DOHH2 (cell line): Measurements from ENCODE around the gene SLC6A6.

Experiments
- H3F3A ChIP-seq: fragments of 200-600 bp; sonication (generic), shearing (Covaris generic); 2 replicates; pipeline ENCODE4 v1.6.0; 2016; ENCODE audit warnings: antibody characterized with exemption, mild to moderate bottlenecking; ENCODE audit not compliant: control insufficient read depth, insufficient read depth
- H3K27ac ChIP-seq: fragments of 200-600 bp; sonication (generic); 2 replicates; pipeline ENCODE4 v1.5.1; 2014; ENCODE audit warnings: low read depth, mild to moderate bottlenecking, low read length, moderate library complexity
- H3K27me3 ChIP-seq: fragments of 200-600 bp; sonication (generic); 2 replicates; pipeline ENCODE4 v1.6.1; 2014; ENCODE audit warnings: mild to moderate bottlenecking, low read length, mixed read lengths; ENCODE audit not compliant: control insufficient read depth
- H3K36me3 ChIP-seq: fragments of 200-600 bp; sonication (generic); 2 replicates; pipeline ENCODE4 v1.6.1; 2014; ENCODE audit warnings: mild to moderate bottlenecking, low read length, moderate library complexity, mixed read lengths; ENCODE audit not compliant: control insufficient read depth
- H3K4me1 ChIP-seq: fragments of 200-600 bp; sonication (generic); 2 replicates; pipeline ENCODE4 v1.6.1; 2014; ENCODE audit warnings: mild to moderate bottlenecking, low read length, mixed read lengths; ENCODE audit not compliant: control insufficient read depth
- H3K4me2 ChIP-seq: fragments of 200-600 bp; sonication (generic); 2 replicates; pipeline ENCODE4 v1.6.0; 2014; ENCODE audit warnings: mild to moderate bottlenecking, low read length, moderate library complexity
- H3K4me3 ChIP-seq: fragments of 200-600 bp; sonication (generic); 2 replicates; pipeline ENCODE4 v1.5.1; 2014; ENCODE audit warnings: mild to moderate bottlenecking, low read length, mixed read lengths
- H3K79me2 ChIP-seq: fragments of 200-600 bp; sonication (generic); 2 replicates; pipeline ENCODE4 v1.6.1; 2014; ENCODE audit warnings: mild to moderate bottlenecking, low read length, mixed read lengths; ENCODE audit not compliant: control insufficient read depth
- H3K9me2 ChIP-seq: fragments of 200-600 bp; sonication (generic); replicated peaks from 2 replicates; pipeline ENCODE4 v1.6.1; 2014; ENCODE audit warnings: mild to moderate bottlenecking, low read length, mixed read lengths; ENCODE audit not compliant: control insufficient read depth
- H3K9me3 ChIP-seq: fragments of 200-600 bp; sonication (generic); 2 replicates; pipeline ENCODE4 v1.6.1; 2014; ENCODE audit warnings: antibody characterized with exemption, low read length, mixed read lengths; ENCODE audit not compliant: control insufficient read depth, insufficient read depth
- H4K20me1 ChIP-seq: fragments of 200-600 bp; sonication (generic); 2 replicates; pipeline ENCODE4 v1.6.0; 2014; ENCODE audit warnings: low read depth, mild to moderate bottlenecking, antibody characterized with exemption, low read length, moderate library complexity; ENCODE audit not compliant: control insufficient read depth, insufficient read depth
- CTCF ChIP-seq: fragments of 200-600 bp; sonication (generic); IDR thresholded peaks from one replicate; pipeline ENCODE4 v1.5.1; 2014; ENCODE audit warnings: antibody characterized with exemption, mild to moderate bottlenecking, low read depth, low read length; ENCODE audit not compliant: poor library complexity, severe bottlenecking
- EZH2phosphoT487 ChIP-seq: fragments of 200-600 bp; sonication (generic); IDR thresholded peaks from 2 replicates; pipeline ENCODE4 v1.6.1; 2017; ENCODE audit warnings: borderline replicate concordance, mild to moderate bottlenecking, antibody characterized with exemption, low read length, moderate library complexity, mixed read lengths

Gene SLC6A6

DNA sequence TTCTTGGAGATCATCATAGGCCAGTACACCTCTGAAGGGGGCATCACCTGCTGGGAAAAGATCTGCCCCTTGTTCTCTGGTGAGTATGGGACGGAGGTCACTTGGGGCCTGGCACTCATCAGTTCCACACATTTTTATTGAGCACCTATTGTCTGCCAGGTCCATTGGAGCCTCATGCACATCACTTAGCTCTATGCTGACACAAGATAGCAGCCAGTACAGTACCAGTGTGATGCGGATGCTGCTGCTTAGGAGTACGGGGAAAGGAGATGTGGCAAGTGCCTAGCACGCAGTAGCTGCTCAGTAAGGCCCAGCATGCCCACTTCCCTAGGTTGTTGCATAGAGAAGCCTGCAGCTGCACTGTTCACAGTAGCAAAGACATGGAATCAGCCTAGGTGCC is 43.4 kb downstream of the SLC6A6 start:
- Histone ChIP-seq H3K9me3 (no peaks in the 10 kb centered on the region), H3K27me3 (no peaks in the 10 kb centered on the region), H3F3A (no peaks in the 10 kb centered on the region), H4K20me1 (no peaks in the 10 kb centered on the region), H3K4me3 (no peak overlapping the region), H3K4me2 (no peak overlapping the region), H3K79me2 (peaks cover 28% of the 10 kb centered on the region), H3K27ac (no peak overlapping the region), H3K4me1 (no peaks in the 10 kb centered on the region), H3K9me2 (no peaks in the 10 kb centered on the region), H3K36me3 (peaks cover 64% of the 10 kb centered on the region)
- TF ChIP-seq CTCF (no peak), EZH2phosphoT487 (no peak)

- H3K27me3 ChIP-seq: no peaks in the 10 kb centered on the region
Observed at GRCh38 chr3:14446988-14447570, 44.7 kb downstream of the SLC6A6 start.

GRCh38 chr3:14448063-14448462 is 45.7 kb downstream of the SLC6A6 start:
- no peaks in the 10 kb centered on the region for H3K27me3 ChIP-seq
- H3K36me3 ChIP-seq: peaks cover 87% of the 10 kb centered on the region
- no peaks in the 10 kb centered on the region for H3F3A ChIP-seq

More at GRCh38 chr3:14446988-14447570, 44.7 kb downstream of the SLC6A6 start:
- H3F3A ChIP-seq: no peaks in the 10 kb centered on the region
- H3K4me1 ChIP-seq: no peaks in the 10 kb centered on the region
- no peaks in the 10 kb centered on the region for H3K9me2 ChIP-seq
- H3K9me3 ChIP-seq: no peaks in the 10 kb centered on the region
- no peak overlapping the region for H3K4me3 ChIP-seq
- H3K36me3 ChIP-seq: peaks cover 77% of the 10 kb centered on the region
- H3K79me2 ChIP-seq: peaks cover 15% of the 10 kb centered on the region
- TF ChIP-seq EZH2phosphoT487: no peak
- no peak for TF ChIP-seq CTCF
- H3K27ac ChIP-seq: no peak overlapping the region
- H4K20me1 ChIP-seq: no peaks in the 10 kb centered on the region
- H3K4me2 ChIP-seq: no peak overlapping the region

DNA sequence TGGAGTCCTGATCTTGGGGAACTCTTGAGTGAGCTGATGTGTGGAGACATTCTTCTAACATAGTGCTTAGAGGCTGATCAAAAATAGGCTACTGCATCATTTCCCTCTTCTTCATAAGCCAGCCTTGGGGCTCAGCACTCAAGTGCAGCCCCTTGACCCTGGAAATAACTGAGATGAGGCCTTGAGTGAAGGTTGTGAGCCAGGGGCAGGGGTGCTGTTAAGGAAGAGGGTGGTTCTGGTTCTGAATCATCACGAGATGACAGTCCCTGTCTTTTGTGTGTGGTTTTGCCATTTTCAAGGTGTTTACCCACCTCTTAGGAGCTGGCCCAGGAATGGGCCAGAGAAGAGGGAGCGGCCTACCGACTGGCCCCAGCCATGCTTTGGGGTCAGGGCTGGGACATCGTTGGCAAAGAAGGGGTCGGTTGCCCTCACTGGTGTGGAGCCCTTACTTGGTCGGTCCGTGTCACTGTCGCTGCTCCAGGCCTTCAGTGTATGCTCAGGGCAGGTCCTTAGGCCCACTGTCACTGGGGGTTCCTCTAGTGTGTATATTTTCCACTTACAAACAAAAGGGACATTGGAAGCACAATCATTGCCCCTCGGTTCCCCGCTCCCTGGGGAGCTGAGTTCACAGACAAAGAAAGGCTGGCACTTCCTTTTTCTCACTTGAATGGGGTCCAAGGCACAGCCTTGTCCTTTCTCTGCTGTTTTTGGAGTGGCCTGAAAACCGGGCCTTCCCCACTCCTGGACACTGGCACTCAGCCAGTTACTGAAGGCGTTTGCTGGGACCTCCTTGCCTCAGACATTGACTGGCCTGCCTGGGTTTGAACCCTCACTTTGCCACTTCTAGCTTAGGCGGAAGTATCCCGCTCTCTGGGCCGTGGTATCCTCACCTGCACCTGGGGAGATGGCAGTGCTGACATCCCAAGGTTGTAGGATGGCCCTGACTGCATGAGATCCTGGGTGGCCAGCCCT is 46.6 kb downstream of the SLC6A6 start:
- Histone ChIP-seq H3K9me3 (no peaks in the 10 kb centered on the region), H3K79me2 (0 out of 2 replicates have a peak, but pooled peaks cover 3% of the 10 kb centered on the region), H3K27ac (no peak overlapping the region), H3K4me2 (no peak overlapping the region), H4K20me1 (no peaks in the 10 kb centered on the region; the same call in 1 of the 2 replicates), H3K4me1 (no peaks in the 10 kb centered on the region), H3F3A (no peaks in the 10 kb centered on the region), H3K9me2 (no peaks in the 10 kb centered on the region), H3K36me3 (peaks cover 89% of the 10 kb centered on the region), H3K4me3 (no peak overlapping the region), H3K27me3 (no peaks in the 10 kb centered on the region)
- no peak for TF ChIP-seq EZH2phosphoT487
- TF ChIP-seq CTCF: no peak

More at GRCh38 chr3:14448063-14448462, 45.7 kb downstream of the SLC6A6 start:
- TF ChIP-seq EZH2phosphoT487: no peak
- H4K20me1 ChIP-seq: no peaks in the 10 kb centered on the region; the same call in 1 of the 2 replicates
- H3K4me1 ChIP-seq: no peaks in the 10 kb centered on the region
- H3K4me2 ChIP-seq: no peak overlapping the region
- no peak overlapping the region for H3K4me3 ChIP-seq
- no peaks in the 10 kb centered on the region for H3K9me3 ChIP-seq
- no peaks in the 10 kb centered on the region for H3K9me2 ChIP-seq
- no peak overlapping the region for H3K27ac ChIP-seq
- peaks cover 6% of the 10 kb centered on the region; the same call in 1 of the 2 replicates for H3K79me2 ChIP-seq
